ENCODE measurements around the gene FOXK1. TPM values are rescaled to one million over a fixed set of nuclear protein-coding genes. Genes with fewer than 3 reads are reported as not detected.

Gene FOXK1
- total RNA-seq, 2 experiments from 2014 or later, result 67.8 to 68.1 TPM

- no peak overlapping the region for H3K4me3 ChIP-seq (ENCODE audit: low read length)
- peaks cover 6% of the 10 kb centered on the region for H3K27me3 Mint-ChIP-seq
- ATAC-seq (ENCODE audit: poor library complexity), result no peak
- no peaks in the 10 kb centered on the region for H3K36me3 ChIP-seq (ENCODE audit: insufficient read depth, low read length)
- H3K36me3 Mint-ChIP-seq (ENCODE audit: low read depth), result no peaks in the 10 kb centered on the region
- H3K4me3 Mint-ChIP-seq, result no peak overlapping the region
- H3K4me1 ChIP-seq (ENCODE audit: insufficient read depth, low read length), result no peaks in the 10 kb centered on the region
- H3K27ac Mint-ChIP-seq, result no peak overlapping the region
- ChIA-PET CTCF (no interaction called here), POLR2A (interaction anchor here (1.0 kb wide), 1 partner anchor 14 kb away, joined by 3 read pairs; no protein-coding TSS in a partner anchor)
- H3K4me1 Mint-ChIP-seq (ENCODE audit: low read depth), result no peaks in the 10 kb centered on the region
- H3K27ac ChIP-seq (ENCODE audit: low read depth in 1 of 2, low read length in 2 of 2), result no peak overlapping the region
- TF ChIP-seq CTCF (IDR thresholded peaks at IDR 0.05), result no peak
- peaks cover 10 to 16% of the 10 kb centered on the region in 2 experiments for H3K9me3 ChIP-seq (ENCODE audit: control insufficient read depth in 1 of 2, insufficient read depth in 1 of 2, low read length in 2 of 2)
- H3K9me3 Mint-ChIP-seq, result peaks cover 6% of the 10 kb centered on the region
- H3K27me3 ChIP-seq (ENCODE audit: control insufficient read depth in 1 of 2, insufficient read depth in 2 of 2, low read length in 2 of 2), result no peaks in the 10 kb centered on the region
- DNase-seq, result no peak
- intact Hi-C loops (cut with DNase I, micrococcal nuclease), result no loop called here
Measured at GRCh38 chr7:4655311-4655710, 26.8 kb upstream of the FOXK1 start.

DNA sequence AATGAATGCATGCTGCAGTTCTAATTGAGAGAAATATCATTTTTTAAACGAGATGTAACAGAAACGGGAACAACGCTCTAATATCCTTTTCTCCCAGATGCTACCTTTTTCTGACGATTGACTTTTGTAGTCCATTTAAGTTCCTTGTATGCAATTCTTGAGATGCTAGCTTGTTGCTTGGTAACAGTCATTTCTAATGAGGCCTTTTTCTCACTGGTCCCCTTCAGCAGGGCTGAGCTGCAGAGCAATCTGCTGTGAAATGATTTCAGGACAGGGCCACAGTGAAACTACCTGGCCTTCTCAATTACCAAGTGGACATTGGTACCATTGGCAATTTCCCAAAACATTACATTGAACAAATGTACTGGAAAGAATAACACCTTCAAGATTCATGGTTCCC, 26.2 kb upstream of the FOXK1 start:
- no peak overlapping the region for H3K4me3 Mint-ChIP-seq
- peaks cover 6% of the 10 kb centered on the region for H3K27me3 Mint-ChIP-seq
- Histone ChIP-seq H3K36me3 (ENCODE audit: insufficient read depth, low read length) (no peaks in the 10 kb centered on the region), H3K4me1 (ENCODE audit: insufficient read depth, low read length) (no peaks in the 10 kb centered on the region), H3K27me3 (ENCODE audit: control insufficient read depth in 1 of 2, insufficient read depth in 2 of 2, low read length in 2 of 2) (no peaks in the 10 kb centered on the region), H3K9me3 (ENCODE audit: control insufficient read depth in 1 of 2, insufficient read depth in 1 of 2, low read length in 2 of 2) (peaks cover 12 to 18% of the 10 kb centered on the region in 2 experiments), H3K4me3 (ENCODE audit: low read length) (no peak overlapping the region), H3K27ac (ENCODE audit: low read depth in 1 of 2, low read length in 2 of 2) (no peak overlapping the region)
- intact Hi-C loops (cut with DNase I, micrococcal nuclease), result no loop called here
- ChIA-PET POLR2A (interaction anchor here (1.0 kb wide), 1 partner anchor 14 kb away, joined by 3 read pairs; no protein-coding TSS in a partner anchor), CTCF (no interaction called here)
- no peak overlapping the region for H3K27ac Mint-ChIP-seq
- ATAC-seq (ENCODE audit: poor library complexity) (no peak), DNase-seq (no peak)
- no peak for TF ChIP-seq CTCF (IDR thresholded peaks at IDR 0.05)
- H3K36me3 Mint-ChIP-seq (ENCODE audit: low read depth), result no peaks in the 10 kb centered on the region
- no peaks in the 10 kb centered on the region for H3K4me1 Mint-ChIP-seq (ENCODE audit: low read depth)
- peaks cover 6% of the 10 kb centered on the region for H3K9me3 Mint-ChIP-seq

GRCh38 chr7:4657640-4658417, 24.3 kb upstream of the FOXK1 start:
- no peak for TF ChIP-seq CTCF (IDR thresholded peaks at IDR 0.05)
- ATAC-seq (ENCODE audit: poor library complexity), result no peak
- Mint-ChIP-seq H3K27me3 (peaks cover 6% of the 10 kb centered on the region), H3K9me3 (peaks cover 6% of the 10 kb centered on the region), H3K4me1 (ENCODE audit: low read depth) (no peaks in the 10 kb centered on the region), H3K36me3 (ENCODE audit: low read depth) (no peaks in the 10 kb centered on the region), H3K4me3 (no peak overlapping the region), H3K27ac (no peak overlapping the region)
- H3K36me3 ChIP-seq (ENCODE audit: insufficient read depth, low read length), result no peaks in the 10 kb centered on the region
- H3K4me1 ChIP-seq (ENCODE audit: insufficient read depth, low read length), result no peaks in the 10 kb centered on the region
- ChIA-PET CTCF (no interaction called here), POLR2A (no interaction called here)
- no peak overlapping the region for H3K27ac ChIP-seq (ENCODE audit: low read depth in 1 of 2, low read length in 2 of 2)
- H3K4me3 ChIP-seq (ENCODE audit: low read length), result no peak overlapping the region
- no peaks in the 10 kb centered on the region for H3K27me3 ChIP-seq (ENCODE audit: control insufficient read depth in 1 of 2, insufficient read depth in 2 of 2, low read length in 2 of 2)
- intact Hi-C loops (cut with DNase I, micrococcal nuclease), result no loop called here
- H3K9me3 ChIP-seq (ENCODE audit: control insufficient read depth in 1 of 2, insufficient read depth in 1 of 2, low read length in 2 of 2), result peaks cover 12 to 21% of the 10 kb centered on the region in 2 experiments
- no peak for DNase-seq

All from CD4-positive, alpha-beta T cell (primary cell).